ENCODE results near the gene TRPC4AP. TPM values are rescaled to one million over a fixed set of nuclear protein-coding genes. Genes with fewer than 3 reads are reported as not detected.

The TRPC4AP gene
- total RNA-seq, 4 donors from 2014 or later: 35.2 to 50.4 (median 47.2) TPM

GRCh38 chr20:34993941-34994508, 98.6 kb downstream of the TRPC4AP start:
- no peak for TF ChIP-seq CTCF (IDR thresholded peaks at IDR 0.05)
- DNase-seq: no peak
- H3K27ac ChIP-seq: no peak overlapping the region
- H3K36me3 ChIP-seq: peaks cover 5 to 62% (median 18%) of the 10 kb centered on the region in 3 donors
- intact Hi-C loops (cut with DNase I): no loop called here
- no peaks in the 10 kb centered on the region for H3K9me3 ChIP-seq
- H3K4me3 ChIP-seq: no peak overlapping the region
- no peaks in the 10 kb centered on the region for H3K27me3 ChIP-seq
- H3K4me1 ChIP-seq: peaks cover 0 to 11% (median 0%) of the 10 kb centered on the region in 3 donors
- WGBS, 2 donors: 80 to 92% methylated on average over 4 to 5 of the region's 22 CpGs

GRCh38 chr20:34992751-34993417, 99.7 kb downstream of the TRPC4AP start:
- Histone ChIP-seq H3K4me3 (no peak overlapping the region), H3K36me3 (peaks cover 0 to 50% (median 12%) of the 10 kb centered on the region in 3 donors), H3K4me1 (peaks cover 0 to 10% (median 0%) of the 10 kb centered on the region in 3 donors), H3K27me3 (no peaks in the 10 kb centered on the region), H3K9me3 (no peaks in the 10 kb centered on the region), H3K27ac (no peak overlapping the region)
- intact Hi-C loops (cut with DNase I): no loop called here
- TF ChIP-seq POLR2A (IDR thresholded peaks at IDR 0.05): no peak
- TF ChIP-seq CTCF (IDR thresholded peaks at IDR 0.05): no peak
- WGBS, 2 donors: 75 to 92% methylated on average over 4 to 6 of the region's 20 CpGs
- DNase-seq: no peak

- H3K36me3 ChIP-seq: peaks cover 0 to 31% (median 7%) of the 10 kb centered on the region in 3 donors
- H3K4me3 ChIP-seq: no peak overlapping the region
- no peaks in the 10 kb centered on the region for H3K4me1 ChIP-seq
- no peak for DNase-seq
- H3K27me3 ChIP-seq: peaks cover 0 to 9% (median 0%) of the 10 kb centered on the region in 4 donors
- no peak for TF ChIP-seq POLR2A (IDR thresholded peaks at IDR 0.05)
- TF ChIP-seq CTCF (IDR thresholded peaks at IDR 0.05): no peak
- no peaks in the 10 kb centered on the region for H3K9me3 ChIP-seq
- WGBS, 2 donors: 82 to 86% methylated on average over 12 of the region's 18 CpGs
- H3K27ac ChIP-seq: no peak overlapping the region
- intact Hi-C loops (cut with DNase I): no loop called here
Measured at GRCh38 chr20:34990661-34991214, 101.9 kb downstream of the TRPC4AP start.

- no peak for DNase-seq
- 76 to 79% methylated on average over 4 to 5 of the region's 11 CpGs for WGBS, 2 donors
- peaks cover 0 to 14% (median 0%) of the 10 kb centered on the region in 4 donors for H3K27me3 ChIP-seq
- TF ChIP-seq POLR2A (IDR thresholded peaks at IDR 0.05) (no peak), CTCF (IDR thresholded peaks at IDR 0.05) (no peak)
- no peaks in the 10 kb centered on the region for H3K9me3 ChIP-seq
- no peak overlapping the region for H3K27ac ChIP-seq
- no peaks in the 10 kb centered on the region for H3K4me1 ChIP-seq
- intact Hi-C loops (cut with DNase I): no loop called here
- no peak overlapping the region for H3K4me3 ChIP-seq
- peaks cover 0 to 26% (median 2%) of the 10 kb centered on the region in 3 donors for H3K36me3 ChIP-seq
Measured at GRCh38 chr20:34990231-34990630, 102.4 kb downstream of the TRPC4AP start.

GRCh38 chr20:34989670-34990069, 102.9 kb downstream of the TRPC4AP start:
- Histone ChIP-seq H3K4me1 (peaks cover 0 to under 1% (median 0%) of the 10 kb centered on the region in 3 donors), H3K36me3 (peaks cover 0 to 21% (median 0%) of the 10 kb centered on the region in 3 donors), H3K27me3 (peaks cover 0 to 19% (median 1%) of the 10 kb centered on the region in 4 donors), H3K4me3 (no peak overlapping the region), H3K27ac (no peak overlapping the region), H3K9me3 (no peaks in the 10 kb centered on the region)
- intact Hi-C loops (cut with DNase I): no loop called here
- TF ChIP-seq CTCF (IDR thresholded peaks at IDR 0.05): no peak
- TF ChIP-seq POLR2A (IDR thresholded peaks at IDR 0.05): no peak
- no peak for DNase-seq
- 81 to 87% methylated on average over 3 to 11 of the region's 14 CpGs for WGBS, 2 donors

Data from esophagus squamous epithelium (tissue), 5 donors.